NCI-H446 treated with DMSO at 0.1 percent for 48 hours (cell line): ENCODE results near the gene TBC1D16.
A peak's percentile ranks its signal among the peaks of the same experiment; 100 is the strongest.
"Not testable (repeated sequence)": the region's sequence is repeated elsewhere in the genome, so short reads cannot be mapped to it uniquely, and the experiment has no call there.

Experiments
- DNase-seq: peaks from one replicate; lab custom pipeline; 2025; lab: John Stamatoyannopoulos, UW

Gene TBC1D16

DNA sequence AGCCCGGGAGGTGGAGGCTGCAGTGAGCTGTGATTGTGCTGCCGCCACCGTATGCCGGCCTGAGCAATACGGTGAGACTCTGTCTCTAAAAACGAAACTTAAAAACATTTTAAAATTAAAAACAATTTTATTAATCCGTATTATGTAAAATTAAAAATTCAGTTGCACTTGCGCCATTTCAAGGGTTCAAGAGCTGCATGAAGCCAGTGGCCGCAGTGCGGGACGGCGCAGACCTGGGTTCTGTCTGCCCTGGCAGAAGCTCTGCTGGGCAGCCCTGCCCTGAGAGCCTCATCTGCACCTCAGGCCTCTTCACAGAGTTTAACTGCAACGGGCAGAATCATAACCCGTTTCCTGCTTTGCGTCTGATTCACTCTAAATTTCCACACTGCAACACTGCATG, 31.7 kb downstream of the TBC1D16 start:
- DNase-seq, result no peak

DNA sequence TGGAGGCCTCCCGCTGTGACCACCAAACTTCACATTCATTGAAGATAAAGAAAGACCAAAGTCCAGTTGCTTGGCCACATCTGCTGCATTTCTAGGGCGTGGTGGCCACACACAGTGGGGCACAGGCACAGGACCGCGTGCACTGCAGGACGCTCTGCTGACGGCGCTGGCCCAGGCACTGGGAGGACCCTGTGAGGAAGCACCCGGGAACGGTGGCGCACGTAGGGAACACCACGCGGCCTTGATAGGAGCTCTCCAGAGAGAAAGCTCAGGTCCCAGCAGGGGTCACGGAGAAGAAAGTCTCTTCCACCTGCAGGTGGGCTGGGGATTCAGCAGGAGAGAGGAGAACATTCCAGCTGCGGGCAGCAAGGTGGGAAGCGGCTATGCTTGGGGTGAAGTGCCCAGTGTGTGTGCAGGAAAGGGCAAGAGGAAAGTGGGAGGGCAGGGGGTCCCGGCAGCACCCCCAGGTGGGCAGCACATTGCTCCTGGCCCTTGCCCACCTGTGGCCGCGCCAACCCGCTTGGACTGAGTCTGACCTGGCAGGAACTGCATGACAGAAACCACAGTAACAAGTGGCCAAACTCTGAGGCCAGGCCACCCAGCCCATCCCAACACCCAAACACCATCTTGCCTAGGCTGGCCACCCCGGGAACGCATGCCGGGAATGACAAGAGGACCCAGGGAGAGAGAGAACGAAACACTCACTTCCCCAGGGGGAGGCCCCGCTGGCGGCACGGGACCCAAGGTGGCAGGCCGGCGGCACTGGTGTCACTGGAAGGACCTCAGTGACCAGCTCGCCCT, 32.8 kb downstream of the TBC1D16 start:
- no peak for DNase-seq

DNA sequence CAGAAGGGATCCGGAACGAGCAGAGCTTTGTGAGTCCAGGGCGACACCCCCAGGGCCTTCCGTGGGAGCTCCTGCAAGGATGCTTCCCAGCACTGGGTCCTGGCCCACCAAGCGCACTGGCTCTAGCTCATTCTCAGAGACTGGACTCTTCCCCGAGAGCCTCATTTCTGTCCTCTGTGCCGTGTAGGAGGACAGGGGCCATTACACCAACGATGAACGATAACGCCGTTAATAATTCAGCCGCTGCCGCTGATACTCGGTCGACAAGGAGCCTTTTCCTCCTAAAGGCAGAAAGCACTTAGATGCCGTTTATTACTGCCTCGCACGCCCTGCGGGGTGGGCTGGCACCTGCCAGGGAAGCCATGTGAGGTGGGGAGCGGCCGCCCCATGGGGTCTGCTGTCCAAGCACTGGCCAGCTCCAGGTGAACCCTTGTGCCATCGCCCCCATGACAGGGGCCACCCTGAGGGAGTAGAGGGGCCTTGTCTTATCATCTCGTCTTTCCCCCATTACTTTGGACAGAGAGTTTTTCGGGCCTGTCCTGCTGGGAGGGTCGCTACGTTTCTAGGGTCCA, 33.5 kb downstream of the TBC1D16 start:
- no peak for DNase-seq

GRCh38 chr17:80000981-80001775, 34.5 kb downstream of the TBC1D16 start:
- peak; percentile 40 for DNase-seq

DNA sequence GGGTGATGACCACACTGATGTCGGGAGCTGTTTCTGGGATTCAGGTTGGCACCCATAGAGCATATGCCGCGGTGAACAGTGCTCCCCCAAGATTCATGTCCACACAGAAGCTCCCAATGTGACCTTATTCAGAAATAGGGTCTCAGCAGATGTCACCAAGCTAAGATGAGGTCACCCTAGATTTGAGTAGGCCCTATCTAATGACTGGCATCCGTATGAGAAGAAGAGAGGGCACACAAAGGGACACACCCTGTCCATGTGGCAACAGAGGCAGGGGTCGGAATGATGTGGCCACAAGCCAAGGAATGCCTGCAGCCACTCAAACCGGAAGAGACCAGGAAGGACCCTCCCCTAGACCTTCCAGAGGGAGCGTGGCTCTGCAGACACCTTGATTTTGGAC, 35.5 kb downstream of the TBC1D16 start:
- no peak for DNase-seq

DNA sequence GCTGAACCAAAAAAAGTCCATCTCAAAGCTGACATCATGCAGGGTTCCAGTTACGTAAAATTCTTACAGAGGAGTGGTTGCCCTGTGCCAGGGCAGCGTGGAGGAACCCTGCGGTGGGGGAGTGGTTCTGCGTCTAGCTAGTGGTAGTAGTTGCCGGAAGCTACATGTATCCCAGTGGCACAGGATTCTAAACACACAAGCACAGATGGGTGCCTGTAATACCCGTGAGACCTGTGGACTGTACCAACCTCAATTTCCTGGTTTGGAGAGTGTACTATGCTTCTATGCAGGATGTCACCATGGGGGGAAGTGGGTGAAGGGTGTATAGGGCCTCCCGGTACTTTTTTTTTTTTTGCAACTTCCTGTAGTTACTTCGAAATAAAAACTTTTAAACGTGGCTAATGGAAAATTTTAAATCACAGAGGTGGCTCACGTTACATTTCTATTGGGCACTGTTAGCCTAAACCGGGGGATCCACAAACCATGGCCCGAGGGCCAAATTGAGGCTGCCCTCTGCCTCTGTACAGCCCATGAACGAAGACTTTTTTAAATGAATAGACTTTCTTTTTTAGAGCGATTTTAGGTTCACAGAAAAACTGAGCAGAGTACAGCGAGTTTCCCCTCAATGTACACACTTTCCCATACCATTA, 38.5 kb downstream of the TBC1D16 start:
- no peak for DNase-seq

- DNase-seq, result no peak
Observed at GRCh38 chr17:79996291-79996690, 39.4 kb downstream of the TBC1D16 start.

GRCh38 chr17:79995696-79996095, 40.0 kb downstream of the TBC1D16 start:
- DNase-seq, result no peak

- no peak for DNase-seq
Observed at GRCh38 chr17:79994602-79995001, 41.1 kb downstream of the TBC1D16 start.

GRCh38 chr17:79994228-79994569, 41.5 kb downstream of the TBC1D16 start:
- not testable (repeated sequence) for DNase-seq

- no peak for DNase-seq
Observed at GRCh38 chr17:79993390-79994227, 42.1 kb downstream of the TBC1D16 start.

GRCh38 chr17:79992649-79993389, 42.9 kb downstream of the TBC1D16 start:
- no peak for DNase-seq

DNA sequence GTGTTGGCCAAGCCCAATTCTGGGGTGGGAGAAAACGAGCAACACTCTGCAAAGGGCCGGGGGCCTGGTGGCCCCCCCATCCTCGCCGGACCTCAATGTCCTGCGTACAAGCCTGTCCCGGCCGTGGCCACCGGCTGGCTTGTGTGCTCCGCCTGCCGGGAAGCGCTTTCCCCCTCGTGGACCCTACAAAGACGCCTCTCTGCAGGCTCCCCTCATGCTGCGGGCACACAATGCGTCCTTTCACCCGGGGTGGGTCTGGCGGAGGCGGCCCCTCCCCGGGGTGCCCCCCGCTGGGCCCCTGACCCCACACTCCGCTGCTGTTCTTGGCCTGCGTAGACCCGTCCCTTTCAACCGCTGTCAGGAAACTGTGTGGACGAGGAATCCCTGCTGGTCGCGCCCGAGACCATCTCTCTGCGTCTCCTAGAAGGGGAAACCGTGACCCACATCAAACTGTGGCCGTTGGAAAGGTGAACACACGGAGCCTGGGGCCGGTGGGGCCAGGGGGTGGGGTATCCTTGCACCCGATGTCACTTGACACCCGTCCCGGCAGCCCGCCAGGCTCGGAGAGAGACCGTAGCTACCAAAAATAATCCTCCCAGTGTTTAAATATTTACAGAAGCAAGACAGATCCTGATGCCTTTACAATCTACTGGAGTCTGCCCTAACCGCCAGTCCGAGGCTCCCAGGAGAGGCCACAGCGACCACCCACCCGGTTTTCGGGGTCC, 43.6 kb downstream of the TBC1D16 start:
- no peak for DNase-seq

DNA sequence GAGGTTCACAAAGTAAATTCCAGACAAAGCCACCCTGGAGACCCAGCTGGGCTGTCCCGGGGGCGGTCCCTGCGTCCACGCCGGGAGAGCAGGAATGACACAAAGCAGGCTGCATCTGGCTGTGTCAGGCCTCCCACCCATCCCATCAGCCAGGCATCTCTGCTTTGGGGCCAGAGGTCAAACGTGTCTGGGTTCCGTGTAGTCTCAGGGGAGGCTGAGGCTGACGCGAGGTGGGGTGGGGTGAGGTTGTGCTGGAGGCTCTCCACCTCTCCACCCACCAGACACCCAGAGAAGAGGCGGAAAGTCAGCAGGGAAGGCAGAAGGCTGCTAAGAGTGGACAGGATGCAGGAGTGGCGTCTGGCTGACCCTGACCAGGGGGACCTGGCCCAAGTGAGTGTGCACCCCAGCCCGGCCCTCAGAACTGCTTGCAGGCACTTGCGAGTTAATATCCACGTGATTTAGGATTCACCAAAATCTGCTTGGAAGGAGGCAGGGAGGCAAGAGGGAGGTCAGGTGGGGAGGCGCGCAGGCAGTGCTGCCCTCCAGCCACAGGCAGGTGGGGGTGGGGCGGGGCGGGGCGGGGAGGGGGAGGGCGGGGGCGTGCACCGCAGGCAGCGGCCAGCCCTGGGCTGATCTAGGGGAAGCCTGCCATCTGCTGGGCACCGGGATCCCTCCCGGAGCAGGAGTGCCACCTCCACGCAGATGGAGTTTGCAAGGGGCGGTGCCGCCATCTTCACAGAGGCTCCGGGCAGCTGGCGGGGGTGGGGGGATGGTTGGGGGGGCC, 44.3 kb downstream of the TBC1D16 start:
- peak; percentile 15 for DNase-seq

- DNase-seq, result no peak
Observed at GRCh38 chr17:79990704-79991103, 45.0 kb downstream of the TBC1D16 start.

DNA sequence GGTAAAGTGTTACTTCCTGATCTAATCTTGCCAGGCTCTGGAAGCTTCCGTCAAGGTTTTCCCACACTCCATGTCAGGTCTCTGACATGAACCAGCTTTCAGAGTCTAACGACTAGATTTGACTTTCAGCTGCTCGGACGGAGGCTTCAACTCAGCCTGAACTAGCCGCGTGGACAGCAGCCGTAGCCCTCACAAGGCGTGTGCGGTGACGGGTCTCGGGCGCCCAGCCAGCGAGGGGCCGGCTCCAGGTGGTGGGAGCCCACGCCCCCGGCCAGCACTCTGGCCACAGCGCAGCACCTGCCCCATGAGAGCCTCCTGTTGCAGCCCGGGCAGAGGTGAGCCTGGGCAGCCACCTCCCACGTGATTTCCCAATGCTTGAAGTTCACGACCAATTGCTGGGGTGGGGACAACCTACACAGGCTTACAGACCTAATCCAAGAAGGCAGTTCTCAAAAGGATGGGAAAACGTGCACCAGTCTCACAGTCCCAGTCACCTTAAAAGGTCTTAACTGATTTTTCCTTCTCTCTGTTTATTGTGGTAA, 45.5 kb downstream of the TBC1D16 start:
- DNase-seq, result no peak

DNA sequence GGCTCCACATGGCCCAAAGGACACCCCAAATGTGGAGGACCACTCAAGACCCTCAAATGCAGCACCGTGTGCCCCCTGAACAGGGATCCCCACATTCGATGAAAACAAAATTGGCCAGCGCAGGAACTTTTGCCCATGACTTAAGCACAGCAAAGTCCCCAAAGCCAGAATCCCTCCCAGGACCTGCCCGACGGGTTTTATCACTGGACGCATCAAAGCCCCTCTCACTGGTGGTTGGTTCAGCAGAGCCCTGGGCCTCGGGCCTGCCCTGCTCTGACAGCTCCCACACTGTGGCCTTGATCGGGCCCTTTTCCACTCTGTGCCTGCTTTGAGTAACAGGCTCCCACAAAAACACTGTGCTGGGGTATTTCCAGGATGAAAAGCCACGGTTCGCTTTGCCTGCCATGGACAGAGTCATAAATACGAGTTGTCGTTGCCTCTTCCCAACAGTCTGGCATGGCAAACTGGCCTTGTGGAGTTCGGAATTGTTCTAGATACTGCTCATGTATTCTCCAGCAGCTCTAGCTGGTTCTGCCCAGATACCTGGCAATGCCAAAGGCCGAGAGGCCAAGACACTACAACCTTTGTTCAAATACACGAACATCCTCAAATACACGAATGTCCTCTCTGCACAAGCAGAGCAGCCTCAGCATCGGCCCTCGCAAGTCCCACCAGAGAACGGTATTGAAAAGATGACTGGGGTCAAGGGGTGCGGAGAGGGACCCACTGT, 46.4 kb downstream of the TBC1D16 start:
- DNase-seq, result no peak

DNA sequence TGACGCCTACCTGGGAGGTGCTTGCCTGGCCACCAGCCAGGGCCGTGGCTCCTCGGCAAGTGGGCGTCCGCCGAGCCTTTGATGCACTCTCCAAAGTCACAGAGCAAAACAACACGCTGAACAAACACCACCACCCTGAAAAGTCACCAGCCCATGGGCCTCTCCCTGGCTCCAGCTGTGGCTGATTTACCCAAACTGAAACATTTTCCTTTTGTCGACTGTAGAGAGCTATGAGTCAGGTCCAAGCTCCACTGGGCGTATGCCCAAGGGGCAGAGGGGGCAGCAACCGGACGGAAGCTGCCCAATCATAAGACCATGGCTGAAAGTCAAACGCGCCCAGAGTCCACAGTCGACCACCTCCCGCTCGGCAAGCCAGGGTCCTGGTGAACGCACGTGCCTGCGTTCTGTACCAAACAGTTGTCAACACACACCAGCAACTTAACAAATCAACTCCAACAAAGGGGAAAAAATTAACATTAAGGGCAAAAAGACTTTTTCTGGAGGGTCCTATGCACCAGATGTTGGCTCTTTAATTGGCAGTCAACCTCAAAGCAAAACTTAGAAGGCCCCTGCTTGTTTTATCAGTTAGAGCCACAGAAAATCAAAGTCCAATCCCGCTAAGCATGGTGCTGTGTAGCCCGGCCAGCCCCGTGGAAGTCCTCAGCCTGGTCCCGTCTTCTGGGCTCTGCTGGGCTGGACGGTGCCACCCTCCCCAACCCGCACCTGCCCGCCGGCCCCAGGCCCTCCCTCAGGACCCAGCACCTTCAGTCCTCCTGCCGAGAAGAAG, 47.3 kb downstream of the TBC1D16 start:
- DNase-seq, result no peak
